PC-9 (cell line): ENCODE measurements around the gene SSC5D.
"Not testable (repeated sequence)": the region's sequence is repeated elsewhere in the genome, so short reads cannot be mapped to it uniquely, and the experiment has no call there.

Experiments
- CTCF ChIP-seq: fragments of 200-600 bp; sonication (generic); conservative IDR thresholded peaks from 2 replicates; pipeline ENCODE4 v1.6.1; 2017; ENCODE audit warnings: mixed run types, antibody characterized with exemption, mild to moderate bottlenecking, moderate library complexity
- EZH2 ChIP-seq: fragments of 200-600 bp; sonication (generic); IDR thresholded peaks from 2 replicates; pipeline ENCODE4 v1.8.0; 2017; ENCODE audit warnings: antibody characterized with exemption, low read depth

GRCh38 chr19:55448175-55448490 is 40.1 kb upstream of the SSC5D start:
- TF ChIP-seq EZH2, CTCF: not testable (repeated sequence)
